ENCODE data around the gene MED9.

MED9 gene

GRCh38 chr17:17506893-17507464, 30.2 kb downstream of the MED9 start:
- no peak overlapping the region for H3K4me3 ChIP-seq (ENCODE audit: low read depth, low read length)
- no peak for DNase-seq (ENCODE audit: low read depth)
- no peak for TF ChIP-seq MYC (IDR thresholded peaks at IDR 0.05; ENCODE audit: low read depth, low read length)
- no peak for TF ChIP-seq CTCF (IDR thresholded peaks at IDR 0.05; ENCODE audit: low read depth, low read length)
- TF ChIP-seq POLR2A (IDR thresholded peaks at IDR 0.05; ENCODE audit: extremely low read depth, insufficient read length), result no peak
- TF ChIP-seq MAX (IDR thresholded peaks at IDR 0.05; ENCODE audit: low read depth, low read length), result no peak

- DNase-seq (ENCODE audit: low read depth), result no peak
- TF ChIP-seq CTCF (IDR thresholded peaks at IDR 0.05; ENCODE audit: low read depth, low read length), result no peak
- no peak for TF ChIP-seq MAX (IDR thresholded peaks at IDR 0.05; ENCODE audit: low read depth, low read length)
- TF ChIP-seq MYC (IDR thresholded peaks at IDR 0.05; ENCODE audit: low read depth, low read length), result no peak
- no peak for TF ChIP-seq POLR2A (IDR thresholded peaks at IDR 0.05; ENCODE audit: extremely low read depth, insufficient read length)
- H3K4me3 ChIP-seq (ENCODE audit: low read depth, low read length), result no peak overlapping the region
Observed at GRCh38 chr17:17507465-17508011, 30.7 kb downstream of the MED9 start.

GRCh38 chr17:17508019-17508535, 31.3 kb downstream of the MED9 start:
- DNase-seq (ENCODE audit: low read depth), result no peak
- TF ChIP-seq MYC (IDR thresholded peaks at IDR 0.05; ENCODE audit: low read depth, low read length), result no peak
- TF ChIP-seq POLR2A (IDR thresholded peaks at IDR 0.05; ENCODE audit: extremely low read depth, insufficient read length), result no peak
- no peak for TF ChIP-seq CTCF (IDR thresholded peaks at IDR 0.05; ENCODE audit: low read depth, low read length)
- TF ChIP-seq MAX (IDR thresholded peaks at IDR 0.05; ENCODE audit: low read depth, low read length), result no peak
- no peak overlapping the region for H3K4me3 ChIP-seq (ENCODE audit: low read depth, low read length)

DNA sequence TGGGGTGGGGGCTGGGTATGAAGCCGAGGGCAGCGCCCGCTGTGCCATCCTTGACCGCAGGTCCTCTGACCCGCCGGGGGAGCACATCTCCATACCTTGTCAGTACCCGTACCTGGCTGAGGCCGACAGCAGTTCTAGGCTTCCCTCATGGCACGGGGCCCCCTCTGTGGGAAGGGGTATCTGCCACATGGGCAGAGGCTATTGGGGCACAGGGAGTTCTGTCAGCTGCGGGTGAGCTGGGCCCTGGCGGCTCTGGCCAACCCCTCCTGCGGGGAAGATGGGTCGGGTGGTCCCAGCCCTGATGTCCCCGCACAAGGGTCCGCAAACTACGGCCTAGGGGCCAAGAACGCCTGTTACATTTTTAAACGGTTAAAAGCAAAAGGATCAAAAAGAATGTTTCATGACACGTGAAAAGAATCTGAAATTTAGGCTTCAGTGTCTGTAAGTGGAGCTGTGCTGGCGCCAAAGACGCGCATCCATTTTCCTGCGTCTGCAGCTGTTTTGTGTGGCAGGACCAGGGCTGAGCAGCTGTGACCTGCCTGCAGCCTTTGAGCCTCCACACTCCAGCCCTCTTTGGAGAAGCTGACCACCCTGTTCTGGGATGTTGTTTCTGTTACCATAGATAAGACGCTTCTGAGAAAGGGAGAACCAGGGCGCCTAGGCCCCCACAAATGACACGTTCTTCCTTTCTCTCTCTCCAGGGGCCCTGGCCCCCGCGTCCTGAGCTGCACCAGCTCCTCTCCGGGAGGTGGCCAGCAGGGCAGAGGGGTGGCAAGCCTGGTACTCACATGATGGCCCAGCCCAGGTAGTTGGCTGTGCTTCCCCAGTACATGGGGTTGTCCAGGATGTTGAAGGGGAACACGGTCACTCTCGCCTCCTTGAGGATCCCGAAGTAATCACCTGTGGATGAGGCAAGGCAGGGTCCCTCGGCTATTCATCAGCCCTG, 32.1 kb downstream of the MED9 start:
- H3K4me3 ChIP-seq (ENCODE audit: low read depth, low read length), result no peak overlapping the region
- no peak for DNase-seq (ENCODE audit: low read depth)
- no peak for TF ChIP-seq MYC (IDR thresholded peaks at IDR 0.05; ENCODE audit: low read depth, low read length)
- TF ChIP-seq MAX (IDR thresholded peaks at IDR 0.05; ENCODE audit: low read depth, low read length), result no peak
- TF ChIP-seq POLR2A (IDR thresholded peaks at IDR 0.05; ENCODE audit: extremely low read depth, insufficient read length), result no peak
- no peak for TF ChIP-seq CTCF (IDR thresholded peaks at IDR 0.05; ENCODE audit: low read depth, low read length)

DNA sequence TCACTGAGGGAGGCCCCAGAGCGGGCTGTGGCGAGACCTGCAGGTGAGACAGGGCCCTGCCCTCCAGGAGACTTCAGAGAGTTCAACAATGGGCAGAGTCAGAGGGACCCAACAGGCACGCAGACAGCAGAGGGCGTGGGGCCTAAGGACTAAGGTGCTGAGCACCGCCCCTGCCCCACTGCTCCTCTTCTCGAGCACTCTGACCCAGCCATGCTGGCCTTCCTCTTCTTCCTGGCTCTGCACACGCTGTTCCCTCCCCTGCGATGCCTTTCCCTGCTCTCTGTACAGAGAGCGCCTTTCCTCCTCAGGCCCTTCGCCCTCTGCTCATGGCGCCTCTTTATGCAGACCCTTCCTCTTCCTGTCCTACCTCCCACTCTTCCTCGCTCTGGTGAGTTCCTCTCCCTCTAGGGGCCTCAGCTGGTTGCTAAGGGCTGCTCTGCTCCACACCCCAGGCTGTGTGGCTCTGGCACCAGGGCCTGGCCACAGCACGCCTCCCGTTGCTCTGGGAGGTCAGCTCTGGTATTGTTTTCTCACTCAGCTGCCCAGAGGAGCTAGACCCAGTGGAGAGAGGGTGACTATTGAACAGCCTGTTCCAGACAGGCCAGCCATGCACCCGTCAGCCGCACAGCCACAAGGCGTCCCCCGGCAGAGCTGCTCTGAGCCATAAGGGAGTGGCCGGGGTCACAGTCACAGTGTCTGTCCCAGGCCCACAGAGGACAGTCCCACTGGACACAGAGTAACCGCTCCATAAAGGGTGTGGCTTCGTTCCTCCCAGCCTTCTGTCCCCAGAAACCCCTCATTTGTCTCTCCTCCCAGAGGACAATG, 33.0 kb downstream of the MED9 start:
- H3K4me3 ChIP-seq (ENCODE audit: low read depth, low read length), result peak overlapping the region; percentile 49
- no peak for TF ChIP-seq POLR2A (IDR thresholded peaks at IDR 0.05; ENCODE audit: extremely low read depth, insufficient read length)
- TF ChIP-seq MYC (IDR thresholded peaks at IDR 0.05; ENCODE audit: low read depth, low read length), result no peak
- TF ChIP-seq MAX (IDR thresholded peaks at IDR 0.05; ENCODE audit: low read depth, low read length), result no peak
- DNase-seq (ENCODE audit: low read depth), result peak; percentile 79
